Right lobe of liver (tissue), 4 donors: ENCODE measurements around the gene TMEM178A.
A peak's percentile ranks its signal among the peaks of the same experiment; 100 is the strongest.

Experiments used
- POLR2A ChIP-seq: fragments of 450-650 bp; IDR thresholded peaks from one replicate; pipeline ENCODE4 v1.6.1; 2017; ENCODE audit warnings: antibody characterized with exemption, mild to moderate bottlenecking
- TF ChIP-seq, protein P1 (sequence below), 4 donors: fragments of 200-600 bp in 3 of 4; fragments of 450-650 bp in 1 of 4; IDR thresholded peaks; one replicate each; pipeline versions ENCODE4 v1.5.1 to v1.8.0; 2016 to 2022; ENCODE audit warnings: antibody characterized with exemption in 4 of 4, mild to moderate bottlenecking in 2 of 4
- donor health status: DM: no; HTN: no; CAD: no.
- donor health status: DM: no; HTN: no; CAD: no.
- donor health status: DM: no; HTN: yes; CAD: no.

GRCh38 chr2:39696838-39697237 is 31.1 kb downstream of the TMEM178A start:
- TF ChIP-seq, protein P1, sequence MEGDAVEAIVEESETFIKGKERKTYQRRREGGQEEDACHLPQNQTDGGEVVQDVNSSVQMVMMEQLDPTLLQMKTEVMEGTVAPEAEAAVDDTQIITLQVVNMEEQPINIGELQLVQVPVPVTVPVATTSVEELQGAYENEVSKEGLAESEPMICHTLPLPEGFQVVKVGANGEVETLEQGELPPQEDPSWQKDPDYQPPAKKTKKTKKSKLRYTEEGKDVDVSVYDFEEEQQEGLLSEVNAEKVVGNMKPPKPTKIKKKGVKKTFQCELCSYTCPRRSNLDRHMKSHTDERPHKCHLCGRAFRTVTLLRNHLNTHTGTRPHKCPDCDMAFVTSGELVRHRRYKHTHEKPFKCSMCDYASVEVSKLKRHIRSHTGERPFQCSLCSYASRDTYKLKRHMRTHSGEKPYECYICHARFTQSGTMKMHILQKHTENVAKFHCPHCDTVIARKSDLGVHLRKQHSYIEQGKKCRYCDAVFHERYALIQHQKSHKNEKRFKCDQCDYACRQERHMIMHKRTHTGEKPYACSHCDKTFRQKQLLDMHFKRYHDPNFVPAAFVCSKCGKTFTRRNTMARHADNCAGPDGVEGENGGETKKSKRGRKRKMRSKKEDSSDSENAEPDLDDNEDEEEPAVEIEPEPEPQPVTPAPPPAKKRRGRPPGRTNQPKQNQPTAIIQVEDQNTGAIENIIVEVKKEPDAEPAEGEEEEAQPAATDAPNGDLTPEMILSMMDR (IDR thresholded peaks at IDR 0.05): peak; percentile 42 to 63 (median 45)
- no peak for TF ChIP-seq POLR2A
